DMS53 treated with DMSO at 0.1 percent for 48 hours (cell line): ENCODE measurements around the gene FCRL2.

Experiments used
- DNase-seq: peaks from one replicate; lab custom pipeline; 2025; ENCODE audit not compliant: unreplicated experiment; lab: John Stamatoyannopoulos, UW

Gene FCRL2, protein sequence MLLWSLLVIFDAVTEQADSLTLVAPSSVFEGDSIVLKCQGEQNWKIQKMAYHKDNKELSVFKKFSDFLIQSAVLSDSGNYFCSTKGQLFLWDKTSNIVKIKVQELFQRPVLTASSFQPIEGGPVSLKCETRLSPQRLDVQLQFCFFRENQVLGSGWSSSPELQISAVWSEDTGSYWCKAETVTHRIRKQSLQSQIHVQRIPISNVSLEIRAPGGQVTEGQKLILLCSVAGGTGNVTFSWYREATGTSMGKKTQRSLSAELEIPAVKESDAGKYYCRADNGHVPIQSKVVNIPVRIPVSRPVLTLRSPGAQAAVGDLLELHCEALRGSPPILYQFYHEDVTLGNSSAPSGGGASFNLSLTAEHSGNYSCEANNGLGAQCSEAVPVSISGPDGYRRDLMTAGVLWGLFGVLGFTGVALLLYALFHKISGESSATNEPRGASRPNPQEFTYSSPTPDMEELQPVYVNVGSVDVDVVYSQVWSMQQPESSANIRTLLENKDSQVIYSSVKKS

GRCh38 chr1:157776971-157777391 is at the start of gene FCRL2:
Gene FCRL2 (minus strand): TSS chr1:157777132. CDS start chr1:157777073, 59 bp downstream.
- DNase-seq = peak; percentile 35

GRCh38 chr1:157820299-157820698 is 43.4 kb upstream of the FCRL2 start:
- DNase-seq = no peak

DNA sequence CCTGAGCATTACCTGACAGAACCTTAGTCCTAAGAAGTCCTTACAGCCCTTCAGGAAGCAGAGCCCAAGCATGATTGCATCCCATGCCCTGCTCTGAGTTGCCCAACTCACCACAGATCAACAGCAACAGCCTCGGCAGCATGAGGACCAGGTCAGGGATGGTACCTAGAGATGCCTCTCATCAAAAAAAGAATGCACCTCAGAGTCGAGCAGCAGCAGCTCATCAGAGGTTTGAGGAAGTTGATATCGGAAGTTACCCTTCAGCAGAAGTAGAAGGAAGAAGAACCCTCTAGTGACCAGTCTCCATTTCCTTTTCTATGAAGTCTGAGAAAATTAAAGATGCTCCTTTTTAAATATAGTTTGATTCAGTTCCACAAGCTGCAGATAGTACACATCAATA is 43.0 kb upstream of the FCRL2 start, which contains the start of gene FCRL1:
Gene FCRL1, minus strand, starts transcription at position 225 of the 400 bp plus-strand sequence. Its CDS starts 83 bp downstream, at position 142.
- DNase-seq = no peak

DNA sequence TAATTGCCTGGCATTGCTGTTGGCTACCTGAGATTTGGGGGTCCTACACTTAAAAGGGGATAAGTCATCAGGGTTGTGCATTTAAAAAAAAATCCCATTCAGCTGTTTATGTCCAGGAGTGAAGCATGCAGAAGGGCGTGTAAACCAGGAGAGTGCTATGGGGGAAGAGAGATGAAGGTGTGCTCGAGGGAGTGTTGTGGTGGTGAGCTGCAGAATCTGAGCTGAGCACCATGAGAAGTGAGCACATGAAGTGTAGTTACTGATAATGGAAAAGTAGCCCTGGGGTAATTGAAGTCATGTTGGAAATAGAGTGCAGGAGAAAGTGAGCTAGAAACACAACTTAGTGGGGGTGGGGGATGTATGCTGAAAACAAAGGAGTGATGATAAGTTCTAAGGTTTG is 42.3 kb upstream of the FCRL2 start:
- DNase-seq = no peak

- DNase-seq = no peak
Observed at GRCh38 chr1:157813269-157813668, 36.3 kb upstream of the FCRL2 start.

DNA sequence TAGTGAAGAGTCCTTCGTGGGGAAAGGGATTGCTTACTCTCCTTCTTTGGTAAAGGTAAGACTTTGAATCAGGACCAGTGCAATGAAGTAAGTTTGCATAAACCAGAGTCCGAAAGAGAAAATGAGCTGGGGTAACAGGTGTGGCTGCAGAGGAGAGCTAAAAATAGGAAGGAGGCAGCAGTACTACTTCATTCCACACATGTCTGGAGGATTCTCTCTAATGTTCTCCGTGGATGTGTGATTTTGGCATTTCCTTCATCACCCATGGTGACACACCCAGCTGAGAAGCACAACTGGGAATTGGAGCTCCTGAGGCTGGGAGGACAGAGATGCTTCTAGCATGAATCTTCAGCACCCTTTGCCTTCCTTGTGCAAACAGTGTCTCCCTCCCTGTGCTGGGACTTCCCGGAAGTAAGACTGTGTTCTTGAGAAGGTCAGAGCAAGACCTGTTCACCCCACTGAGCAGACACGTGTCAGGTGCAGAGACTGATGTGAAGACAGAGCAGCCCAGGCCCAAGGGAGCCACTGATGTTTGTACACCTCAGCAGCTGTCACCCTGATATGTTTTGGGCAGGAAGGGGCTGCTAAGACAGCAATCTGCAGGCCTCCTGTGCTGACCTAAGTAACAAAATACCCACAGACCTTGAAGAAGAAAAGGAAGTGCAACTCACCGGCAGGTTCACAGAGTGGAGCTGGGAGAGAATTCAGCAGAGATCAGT is 29.7 kb upstream of the FCRL2 start:
- DNase-seq = no peak

DNA sequence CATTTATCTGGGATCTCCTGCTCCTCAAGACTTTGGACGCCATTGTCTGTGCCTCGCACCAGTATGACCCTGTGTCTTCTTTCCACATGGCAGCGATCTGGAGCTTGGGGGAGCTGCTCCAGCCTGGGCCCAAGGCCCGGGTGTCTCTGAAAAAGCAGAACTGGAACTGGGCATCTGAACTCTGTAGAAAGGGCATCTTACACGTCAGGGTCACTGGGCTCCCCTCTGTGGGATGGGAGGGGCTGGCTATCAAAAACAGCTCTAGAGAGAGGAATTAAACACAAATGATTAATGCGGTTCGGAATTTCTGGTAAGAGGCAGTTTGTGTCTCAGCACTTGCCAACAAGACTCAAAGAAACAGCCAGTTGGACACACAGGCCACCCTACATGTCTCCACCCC is 26.9 kb upstream of the FCRL2 start:
- no peak for DNase-seq

DNA sequence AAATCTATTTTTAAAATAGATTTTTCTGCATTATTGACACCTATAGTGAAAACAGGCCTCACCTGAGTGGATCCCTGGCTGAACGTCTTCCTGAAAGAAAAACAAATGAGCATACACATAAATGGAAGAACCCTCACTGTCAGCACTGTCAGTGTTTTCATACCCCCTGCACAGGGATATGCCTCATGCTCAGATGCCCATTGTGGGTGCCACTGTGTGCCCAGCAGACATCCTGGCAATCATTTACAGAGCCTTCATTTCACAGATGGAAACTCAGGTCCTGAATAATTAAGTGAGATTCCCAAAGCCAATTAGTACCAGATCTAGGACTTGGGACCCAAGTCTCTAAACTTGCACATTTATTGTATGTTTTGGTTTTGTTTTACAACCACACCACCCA is 23.1 kb upstream of the FCRL2 start:
- DNase-seq = no peak

- peak; percentile 65 for DNase-seq
Observed at GRCh38 chr1:157798211-157798610, 21.3 kb upstream of the FCRL2 start.

- no peak for DNase-seq
Observed at GRCh38 chr1:157785248-157785647, 8.3 kb upstream of the FCRL2 start.

DNA sequence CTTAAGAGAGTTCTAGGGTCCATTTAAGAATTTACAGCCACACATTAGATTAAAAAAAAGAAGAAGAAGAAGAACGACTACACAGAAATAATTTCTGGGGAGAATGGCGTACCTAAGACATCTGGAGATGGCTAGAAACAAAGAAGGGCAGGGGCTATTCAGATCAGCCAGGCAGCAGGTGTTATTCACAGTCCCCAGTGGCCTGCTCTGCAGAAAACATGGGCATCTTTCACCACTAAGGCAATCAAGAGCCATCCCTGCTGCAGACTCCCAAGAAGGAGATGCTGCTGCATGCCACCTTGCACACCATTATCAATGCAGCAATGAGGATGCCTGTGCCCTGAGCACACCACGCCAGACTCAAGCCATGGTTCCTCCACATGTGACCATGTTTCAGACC is 7.9 kb upstream of the FCRL2 start:
- DNase-seq = no peak

DNA sequence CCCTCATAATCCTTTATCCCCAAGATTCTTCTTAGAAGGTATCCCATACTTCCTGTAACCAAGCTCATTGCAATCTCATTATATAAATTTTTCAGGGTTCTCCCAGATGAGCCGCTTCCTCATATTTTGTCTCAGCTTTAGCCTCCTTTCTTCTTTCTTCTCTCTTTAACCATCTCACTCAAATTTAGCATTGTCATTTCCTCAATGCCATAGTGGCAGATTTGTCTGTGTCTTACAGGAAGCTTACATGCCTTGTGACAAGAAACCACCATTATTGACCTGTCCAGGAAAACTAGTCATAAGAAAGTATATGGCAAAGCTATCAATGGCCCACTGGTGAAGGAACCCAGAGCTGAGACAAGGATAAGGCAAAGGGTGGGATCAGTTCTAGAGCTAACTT is 6.0 kb upstream of the FCRL2 start:
- no peak for DNase-seq

DNA sequence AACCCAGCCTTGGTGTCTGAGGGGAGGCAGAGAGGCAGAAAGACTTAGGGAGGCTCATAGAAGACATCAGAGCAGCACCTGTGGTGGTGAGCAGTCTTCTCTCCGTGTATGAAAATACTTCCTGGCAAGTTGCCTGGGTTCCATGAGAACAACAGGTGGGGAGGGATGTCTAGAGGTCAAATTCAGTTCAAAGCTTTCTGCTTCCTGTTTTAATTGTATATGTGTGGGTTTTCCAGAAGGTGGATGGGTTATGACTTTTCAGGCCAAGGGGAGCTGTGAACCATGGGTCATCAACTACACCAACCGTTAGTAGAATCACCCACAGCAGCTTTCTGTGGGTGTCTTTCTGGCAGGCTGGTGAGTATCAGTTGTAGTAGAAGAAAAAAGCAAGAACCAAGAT is 4.1 kb upstream of the FCRL2 start:
- DNase-seq = peak; percentile 43

- peak; percentile 20 for DNase-seq
Observed at GRCh38 chr1:157775101-157775870, 1.6 kb downstream of the FCRL2 start.

DNA sequence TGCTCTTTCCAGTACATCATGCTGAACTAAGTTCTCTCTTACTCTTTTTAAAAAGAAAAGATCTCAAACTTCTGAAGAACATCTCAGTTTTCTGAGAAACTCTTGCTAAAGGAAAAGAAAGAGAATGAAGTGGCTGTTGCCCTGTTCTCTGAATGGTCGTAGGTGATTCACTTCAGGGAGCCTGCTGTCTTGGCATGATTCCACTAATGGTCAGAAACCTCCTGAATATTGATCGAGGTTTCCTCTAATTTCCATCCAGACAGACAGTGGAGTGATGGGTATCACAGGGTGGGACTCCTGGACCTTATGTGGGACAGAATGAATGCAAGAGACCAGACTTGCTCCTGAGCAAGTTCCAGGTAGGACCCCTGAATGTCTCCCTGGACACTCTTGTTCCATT is 2.5 kb downstream of the FCRL2 start:
- DNase-seq = no peak

DNA sequence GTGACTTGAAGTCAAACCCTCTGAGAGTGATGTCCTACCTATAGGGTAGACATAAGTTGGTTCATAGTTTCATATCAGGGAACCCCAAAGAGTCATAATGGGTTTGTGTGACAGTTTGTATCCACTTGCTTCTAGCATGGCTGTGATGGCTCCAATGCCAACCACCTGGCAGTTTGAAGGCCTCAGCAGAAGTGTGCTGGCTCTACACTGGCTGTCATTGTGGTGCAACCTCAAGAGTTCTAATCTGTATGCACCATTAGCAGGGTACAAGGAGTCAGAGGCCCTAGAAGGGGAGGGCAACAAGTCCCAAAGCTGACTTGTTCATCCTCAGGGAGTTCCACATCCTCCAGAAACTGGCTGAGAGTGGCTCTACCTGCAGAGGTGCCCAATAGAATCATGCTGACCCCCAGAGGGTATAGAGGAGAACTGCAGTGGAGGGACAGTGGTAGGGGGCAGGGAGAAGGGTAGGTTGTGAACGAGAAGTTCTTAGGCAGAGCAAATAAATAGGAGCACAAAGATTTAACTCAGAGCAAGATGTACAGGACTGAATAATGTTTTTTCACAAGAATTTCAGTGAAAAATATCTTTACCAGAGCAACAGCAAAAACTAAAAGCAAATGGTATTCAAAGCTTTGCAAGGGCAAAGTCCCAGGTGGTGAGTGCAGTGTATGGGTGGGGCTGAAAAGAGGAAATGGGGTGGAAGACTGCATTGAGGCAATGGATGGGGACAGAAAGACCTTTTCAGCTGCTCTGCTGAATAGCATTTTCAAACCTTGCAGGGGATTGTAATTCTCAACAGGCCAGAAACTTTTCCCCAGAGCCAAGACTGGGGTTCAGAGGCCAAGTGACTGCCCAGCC is 3.2 kb downstream of the FCRL2 start:
- DNase-seq = peak; percentile 11

DNA sequence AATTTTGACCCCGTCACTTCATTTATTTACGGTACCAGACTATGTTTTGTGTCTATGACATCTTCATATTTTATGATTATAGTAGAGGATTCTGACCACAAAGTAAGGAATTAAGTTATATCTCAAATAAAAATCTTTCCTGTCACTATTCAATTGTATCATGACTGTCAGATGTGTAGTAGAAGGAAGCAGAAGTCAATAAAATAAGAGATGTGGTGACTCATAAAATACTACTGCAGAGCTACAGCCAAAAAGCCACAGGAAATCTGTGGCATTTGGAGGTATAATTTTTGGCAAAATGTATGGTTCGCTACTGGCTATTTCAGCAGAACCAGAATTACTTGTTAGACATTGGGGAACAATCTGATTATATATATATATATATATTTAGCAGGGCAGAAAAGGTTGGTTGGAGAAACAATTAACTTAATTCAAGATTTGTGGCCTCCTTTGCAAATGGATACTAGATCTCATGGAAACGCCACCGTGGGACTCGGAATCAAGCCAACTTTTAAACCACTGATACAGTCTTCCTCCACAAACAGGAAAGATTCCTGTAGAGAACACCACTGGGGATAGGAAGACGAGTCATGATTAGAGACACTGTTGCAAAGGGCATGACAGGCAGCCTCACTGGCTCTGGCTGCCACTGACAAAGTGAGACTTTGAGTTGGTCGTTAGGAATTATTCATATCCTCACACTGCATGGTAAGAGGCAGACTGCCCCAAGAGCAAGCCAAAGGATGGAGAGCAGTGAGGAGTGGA is 5.1 kb downstream of the FCRL2 start:
- no peak for DNase-seq

DNA sequence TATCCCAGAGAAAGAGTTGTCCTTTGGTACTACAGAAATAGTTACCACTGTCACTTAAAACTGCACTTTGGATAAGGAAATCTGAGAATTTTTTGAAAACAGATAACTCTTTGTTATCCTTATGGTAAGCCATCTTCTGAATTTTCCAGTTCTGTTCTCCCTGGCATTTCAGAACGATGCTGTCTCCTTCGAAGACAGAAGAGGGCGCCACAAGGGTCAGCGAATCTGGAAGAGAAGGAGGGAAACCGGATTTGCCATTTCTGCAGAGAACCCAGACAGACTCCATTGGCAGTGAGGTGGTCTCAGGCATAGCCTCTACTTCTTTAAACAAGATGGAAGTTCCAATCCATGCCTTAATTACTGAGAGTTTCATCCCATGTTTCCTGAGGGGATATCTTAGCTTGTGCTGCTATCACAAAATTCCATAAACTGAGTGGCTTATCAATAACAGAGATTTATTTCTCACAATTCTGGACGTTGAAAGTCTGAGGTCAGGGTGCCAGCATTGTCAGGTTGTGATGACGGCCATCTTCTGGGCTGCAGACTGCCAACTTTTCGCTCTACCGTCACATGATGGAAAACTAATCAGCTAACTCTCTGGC is 6.4 kb downstream of the FCRL2 start:
- DNase-seq = peak; percentile 16

GRCh38 chr1:157766792-157767191 is 10.1 kb downstream of the FCRL2 start:
- DNase-seq = no peak
